GM12878 (cell line): ENCODE data around the gene CHCHD6.

ENCODE experiments used
- BCL3 ChIP-seq: IDR thresholded peaks from 2 replicates; pipeline ENCODE4 v1.6.1; 2011; ENCODE audit warnings: borderline replicate concordance, low read depth, mild to moderate bottlenecking, moderate library complexity, low read length; ENCODE audit not compliant: insufficient read depth, poor library complexity, severe bottlenecking
- BRCA1 ChIP-seq: IDR thresholded peaks from 2 replicates; pipeline ENCODE4 v1.6.1; 2011; ENCODE audit warnings: low read depth, low read length, improper control_type of control experiment
- ELK1 ChIP-seq: IDR thresholded peaks from 2 replicates; pipeline ENCODE4 v1.6.1; 2012; ENCODE audit warnings: low read depth, low read length, improper control_type of control experiment
- MTA2 ChIP-seq: fragments of 450-650 bp; IDR thresholded peaks from 2 replicates; pipeline ENCODE4 v1.6.1; 2016; ENCODE audit warnings: low read depth, mild to moderate bottlenecking, moderate library complexity
- MTA3 ChIP-seq: IDR thresholded peaks from 2 replicates; pipeline ENCODE4 v1.6.1; 2012; ENCODE audit warnings: low read length, inconsistent platforms, borderline replicate concordance
- POLR2A ChIP-seq: IDR thresholded peaks from 2 replicates; pipeline ENCODE4 v1.6.1; 2011; ENCODE audit warnings: low read depth, mild to moderate bottlenecking, low read length
- PRDM15 ChIP-seq: fragments of 450-650 bp; formaldehyde crosslinking; IDR thresholded peaks from 2 replicates; pipeline ENCODE4 v1.4.0; 2020; ENCODE audit warnings: mild to moderate bottlenecking, moderate library complexity
- SP1 ChIP-seq: IDR thresholded peaks from one replicate; pipeline ENCODE4 v1.6.1; 2011; ENCODE audit warnings: low read depth, low read length
- SPI1 ChIP-seq: IDR thresholded peaks from 2 replicates; pipeline ENCODE4 v1.6.1; 2011; ENCODE audit warnings: low read depth, mild to moderate bottlenecking, low read length, moderate library complexity, borderline replicate concordance; ENCODE audit not compliant: insufficient read depth
- ZBTB33 ChIP-seq: fragments of 450-650 bp; IDR thresholded peaks from 2 replicates; pipeline ENCODE4 v1.6.1; 2017; ENCODE audit warnings: mild to moderate bottlenecking
- TF ChIP-seq, protein P1 (sequence below), 3 experiments: IDR thresholded peaks in 2 of 3; conservative IDR thresholded peaks in 1 of 3; 2 replicates each; pipeline ENCODE4 v1.5.1; 2011; ENCODE audit warnings: low read depth in 3 of 3, low read length in 3 of 3, mild to moderate bottlenecking in 3 of 3, control low read depth in 2 of 3, moderate library complexity in 2 of 3, inconsistent platforms in 1 of 3, mixed read lengths in 1 of 3; ENCODE audit not compliant: control insufficient read depth in 2 of 3, insufficient read depth in 1 of 3; ENCODE audit errors: extremely low read depth in 1 of 3
- TF ChIP-seq, protein P2 (sequence below): IDR thresholded peaks from 2 replicates; pipeline ENCODE4 v1.6.1; 2011; ENCODE audit warnings: low read depth, low read length, improper control_type of control experiment, borderline replicate concordance

- no peak for TF ChIP-seq POLR2A
- TF ChIP-seq ZBTB33, result no peak
- no peak for TF ChIP-seq MTA3
- TF ChIP-seq ELK1, result no peak
- TF ChIP-seq MTA2, result no peak
- TF ChIP-seq SP1, result no peak
- TF ChIP-seq, protein P1, sequence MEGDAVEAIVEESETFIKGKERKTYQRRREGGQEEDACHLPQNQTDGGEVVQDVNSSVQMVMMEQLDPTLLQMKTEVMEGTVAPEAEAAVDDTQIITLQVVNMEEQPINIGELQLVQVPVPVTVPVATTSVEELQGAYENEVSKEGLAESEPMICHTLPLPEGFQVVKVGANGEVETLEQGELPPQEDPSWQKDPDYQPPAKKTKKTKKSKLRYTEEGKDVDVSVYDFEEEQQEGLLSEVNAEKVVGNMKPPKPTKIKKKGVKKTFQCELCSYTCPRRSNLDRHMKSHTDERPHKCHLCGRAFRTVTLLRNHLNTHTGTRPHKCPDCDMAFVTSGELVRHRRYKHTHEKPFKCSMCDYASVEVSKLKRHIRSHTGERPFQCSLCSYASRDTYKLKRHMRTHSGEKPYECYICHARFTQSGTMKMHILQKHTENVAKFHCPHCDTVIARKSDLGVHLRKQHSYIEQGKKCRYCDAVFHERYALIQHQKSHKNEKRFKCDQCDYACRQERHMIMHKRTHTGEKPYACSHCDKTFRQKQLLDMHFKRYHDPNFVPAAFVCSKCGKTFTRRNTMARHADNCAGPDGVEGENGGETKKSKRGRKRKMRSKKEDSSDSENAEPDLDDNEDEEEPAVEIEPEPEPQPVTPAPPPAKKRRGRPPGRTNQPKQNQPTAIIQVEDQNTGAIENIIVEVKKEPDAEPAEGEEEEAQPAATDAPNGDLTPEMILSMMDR (IDR thresholded peaks at IDR 0.05 in 2 of 3, conservative IDR thresholded peaks at IDR 0.05 in 1 of 3; ENCODE audit: control insufficient read depth in 2 of 3, extremely low read depth in 1 of 3, insufficient read depth in 1 of 3, low read depth in 3 of 3, low read length in 3 of 3), result no peak
- no peak for TF ChIP-seq BRCA1
- TF ChIP-seq, protein P2, sequence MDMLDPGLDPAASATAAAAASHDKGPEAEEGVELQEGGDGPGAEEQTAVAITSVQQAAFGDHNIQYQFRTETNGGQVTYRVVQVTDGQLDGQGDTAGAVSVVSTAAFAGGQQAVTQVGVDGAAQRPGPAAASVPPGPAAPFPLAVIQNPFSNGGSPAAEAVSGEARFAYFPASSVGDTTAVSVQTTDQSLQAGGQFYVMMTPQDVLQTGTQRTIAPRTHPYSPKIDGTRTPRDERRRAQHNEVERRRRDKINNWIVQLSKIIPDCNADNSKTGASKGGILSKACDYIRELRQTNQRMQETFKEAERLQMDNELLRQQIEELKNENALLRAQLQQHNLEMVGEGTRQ, result no peak
- TF ChIP-seq PRDM15, result no peak
- no peak for TF ChIP-seq BCL3
- no peak for TF ChIP-seq SPI1
Observed at GRCh38 chr3:126782536-126782935, 78.5 kb downstream of the CHCHD6 start.
